ENCODE data around the gene UNC13B. TPM values are rescaled to one million over a fixed set of nuclear protein-coding genes. Genes with fewer than 3 reads are reported as not detected.

Gene UNC13B
- total RNA-seq, 2 donors from 2014 or later, result 12.9 to 14.6 TPM

- no peaks in the 10 kb centered on the region for H3K9me3 ChIP-seq
- no peak overlapping the region for H3K4me3 ChIP-seq
- no peak for DNase-seq (ENCODE audit: low spot score)
- H3K4me1 ChIP-seq, result no peaks in the 10 kb centered on the region
- no peak overlapping the region for H3K27ac ChIP-seq
- TF ChIP-seq CTCF (IDR thresholded peaks at IDR 0.05), result no peak
- H3K36me3 ChIP-seq, result peaks cover 23% of the 10 kb centered on the region
- no peaks in the 10 kb centered on the region for H3K27me3 ChIP-seq
Measured at GRCh38 chr9:35380619-35381018, 218.8 kb downstream of the UNC13B start.

- no peak for DNase-seq (ENCODE audit: low spot score)
- H3K9me3 ChIP-seq, result no peaks in the 10 kb centered on the region
- peak; percentile 21 to 52 for TF ChIP-seq CTCF (IDR thresholded peaks at IDR 0.05)
- H3K36me3 ChIP-seq, result peaks cover 40% of the 10 kb centered on the region
- no peaks in the 10 kb centered on the region for H3K4me1 ChIP-seq
- H3K27ac ChIP-seq, result no peak overlapping the region
- no peaks in the 10 kb centered on the region for H3K27me3 ChIP-seq
- no peak overlapping the region for H3K4me3 ChIP-seq
Measured at GRCh38 chr9:35385042-35385441, 223.2 kb downstream of the UNC13B start.

- Histone ChIP-seq H3K27me3 (no peaks in the 10 kb centered on the region), H3K27ac (no peak overlapping the region), H3K9me3 (no peaks in the 10 kb centered on the region), H3K4me1 (no peaks in the 10 kb centered on the region), H3K36me3 (peaks cover 53% of the 10 kb centered on the region), H3K4me3 (no peak overlapping the region)
- no peak for DNase-seq (ENCODE audit: low spot score)
- TF ChIP-seq CTCF (IDR thresholded peaks at IDR 0.05), result no peak
Measured at GRCh38 chr9:35395076-35395705, 233.4 kb downstream of the UNC13B start.

GRCh38 chr9:35395706-35396101 lies 233.9 kb downstream of the UNC13B start:
- Histone ChIP-seq H3K4me1 (no peaks in the 10 kb centered on the region), H3K36me3 (peaks cover 53% of the 10 kb centered on the region), H3K4me3 (no peak overlapping the region)

GRCh38 chr9:35396560-35397215 lies 234.9 kb downstream of the UNC13B start:
- peak; percentile 18 for DNase-seq (ENCODE audit: low spot score)
- TF ChIP-seq CTCF (IDR thresholded peaks at IDR 0.05), result no peak
- no peak overlapping the region for H3K27ac ChIP-seq
- H3K9me3 ChIP-seq, result no peaks in the 10 kb centered on the region
- H3K4me1 ChIP-seq, result no peaks in the 10 kb centered on the region
- peaks cover 49% of the 10 kb centered on the region for H3K36me3 ChIP-seq
- H3K4me3 ChIP-seq, result no peak overlapping the region
- H3K27me3 ChIP-seq, result no peaks in the 10 kb centered on the region

More at GRCh38 chr9:35395706-35396101, 233.9 kb downstream of the UNC13B start:
- DNase-seq (ENCODE audit: low spot score), result no peak
- H3K27ac ChIP-seq, result no peak overlapping the region
- no peaks in the 10 kb centered on the region for H3K9me3 ChIP-seq
- TF ChIP-seq CTCF (IDR thresholded peaks at IDR 0.05), result no peak
- H3K27me3 ChIP-seq, result no peaks in the 10 kb centered on the region
